ENCODE data around the gene GNB1L.

GNB1L gene

GRCh38 chr22:19760951-19761724 is 93.5 kb downstream of the GNB1L start:
- DNase-seq (ENCODE audit: low spot score), result no peak

- no peak for DNase-seq (ENCODE audit: low spot score)
Measured at GRCh38 chr22:19760058-19760950, 94.4 kb downstream of the GNB1L start, which contains the start of gene TBX1. TBX1 (plus strand) TSS chr22:19760778; CDS start chr22:19760844, 66 bp downstream.

DNA sequence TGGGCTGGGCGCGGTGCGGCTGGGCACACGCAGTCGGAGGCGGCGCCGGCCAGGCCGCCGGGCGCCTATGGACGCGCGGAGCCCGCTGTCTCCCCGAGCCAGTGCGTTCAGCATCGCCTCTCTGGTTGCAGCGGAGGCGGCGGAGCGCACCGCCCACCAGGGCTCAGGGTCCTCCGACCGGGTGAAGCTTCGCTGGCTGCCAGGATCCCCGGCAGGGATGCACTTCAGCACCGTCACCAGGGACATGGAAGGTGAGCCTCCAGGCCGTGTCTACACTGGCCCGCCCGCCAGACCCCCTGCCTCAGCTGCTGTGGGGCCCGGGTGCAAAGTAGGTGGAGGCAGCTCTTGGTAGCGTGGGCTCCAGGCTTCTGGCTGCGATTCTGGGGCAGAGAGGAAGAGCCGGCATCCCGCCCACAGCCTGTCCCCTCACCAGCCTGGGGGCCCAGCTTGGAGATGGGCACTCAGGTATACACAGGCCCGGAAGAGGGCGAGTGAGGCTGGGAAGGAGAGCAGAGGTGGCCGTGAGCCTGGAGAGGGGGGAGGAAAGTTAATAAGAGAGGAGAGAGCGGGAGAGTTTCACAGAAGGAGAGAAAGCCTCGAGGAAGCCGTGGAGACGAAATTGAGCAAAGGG is 95.1 kb downstream of the GNB1L start:
- no peak for DNase-seq (ENCODE audit: low spot score)

DNA sequence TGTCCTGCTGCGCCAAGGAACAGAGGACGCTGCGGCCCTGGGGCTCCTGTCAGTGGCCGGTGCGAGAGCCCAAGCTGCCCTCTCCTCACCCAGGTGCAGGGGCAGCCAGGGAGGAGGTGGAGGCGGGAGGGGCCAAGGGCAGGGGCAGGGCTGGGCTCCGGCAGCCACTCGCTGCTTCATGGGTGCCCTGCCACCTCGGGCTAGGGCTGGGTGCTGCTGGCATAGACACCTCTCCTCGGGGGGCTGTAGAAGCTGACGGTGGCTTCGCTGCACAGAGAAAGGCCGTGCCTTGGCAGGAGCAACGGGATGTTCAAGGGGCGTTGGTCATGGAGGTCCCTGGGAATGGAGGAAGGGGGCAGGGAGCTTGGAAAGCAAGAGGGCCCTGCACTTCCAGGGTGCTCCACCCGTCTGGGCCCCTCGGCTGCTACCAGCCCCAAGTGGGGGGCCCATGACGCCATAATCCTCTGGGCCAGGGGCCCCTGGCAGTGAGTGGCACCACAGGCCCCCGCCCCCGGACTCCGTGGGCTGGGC is 95.7 kb downstream of the GNB1L start:
- no peak for DNase-seq (ENCODE audit: low spot score)

DNA sequence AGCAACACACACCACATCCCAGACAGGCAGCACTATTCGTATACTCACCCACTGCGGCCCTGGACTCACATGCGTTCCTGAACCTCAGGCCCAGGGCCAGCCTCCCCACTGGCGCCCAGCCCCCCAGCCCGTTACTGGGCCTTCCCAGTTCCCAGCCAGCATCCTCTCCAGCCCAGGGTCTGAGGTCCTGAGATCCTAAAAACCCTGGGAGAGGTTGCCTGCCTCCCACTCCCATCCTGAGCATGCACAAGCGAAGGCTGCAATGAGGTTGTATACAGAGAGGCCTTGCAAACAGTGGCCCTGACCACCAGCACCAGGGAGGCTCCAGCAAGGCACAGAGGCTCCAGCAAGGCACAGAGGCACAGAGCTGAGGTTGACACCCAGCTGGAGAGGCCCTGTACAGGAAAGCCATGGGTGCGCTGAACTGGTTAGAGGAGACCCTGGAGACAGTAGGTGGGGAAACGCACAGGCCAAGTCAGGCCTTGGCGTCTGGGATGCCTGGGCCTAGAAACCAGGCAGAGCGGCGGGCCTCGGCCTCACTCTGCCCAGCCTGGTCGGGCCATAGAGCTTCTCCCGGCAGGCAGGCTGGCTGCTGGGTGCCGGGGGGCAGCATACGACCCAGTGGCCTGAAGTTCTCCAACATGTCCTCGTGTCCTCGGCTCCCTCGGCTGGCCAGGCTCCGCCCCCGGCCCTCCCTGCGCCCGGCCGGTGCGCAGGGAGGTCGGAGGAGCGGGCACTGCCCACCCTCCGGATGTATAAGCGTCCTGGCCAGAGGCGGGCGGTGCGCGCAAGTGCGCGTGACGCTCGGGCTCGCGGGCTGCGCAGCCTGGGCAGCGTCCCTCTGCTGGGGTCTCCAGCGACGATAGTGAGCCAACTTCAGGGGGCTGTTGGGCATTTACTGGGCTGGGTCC is 96.4 kb downstream of the GNB1L start:
- peak; percentile 38 for DNase-seq (ENCODE audit: low spot score)

DNA sequence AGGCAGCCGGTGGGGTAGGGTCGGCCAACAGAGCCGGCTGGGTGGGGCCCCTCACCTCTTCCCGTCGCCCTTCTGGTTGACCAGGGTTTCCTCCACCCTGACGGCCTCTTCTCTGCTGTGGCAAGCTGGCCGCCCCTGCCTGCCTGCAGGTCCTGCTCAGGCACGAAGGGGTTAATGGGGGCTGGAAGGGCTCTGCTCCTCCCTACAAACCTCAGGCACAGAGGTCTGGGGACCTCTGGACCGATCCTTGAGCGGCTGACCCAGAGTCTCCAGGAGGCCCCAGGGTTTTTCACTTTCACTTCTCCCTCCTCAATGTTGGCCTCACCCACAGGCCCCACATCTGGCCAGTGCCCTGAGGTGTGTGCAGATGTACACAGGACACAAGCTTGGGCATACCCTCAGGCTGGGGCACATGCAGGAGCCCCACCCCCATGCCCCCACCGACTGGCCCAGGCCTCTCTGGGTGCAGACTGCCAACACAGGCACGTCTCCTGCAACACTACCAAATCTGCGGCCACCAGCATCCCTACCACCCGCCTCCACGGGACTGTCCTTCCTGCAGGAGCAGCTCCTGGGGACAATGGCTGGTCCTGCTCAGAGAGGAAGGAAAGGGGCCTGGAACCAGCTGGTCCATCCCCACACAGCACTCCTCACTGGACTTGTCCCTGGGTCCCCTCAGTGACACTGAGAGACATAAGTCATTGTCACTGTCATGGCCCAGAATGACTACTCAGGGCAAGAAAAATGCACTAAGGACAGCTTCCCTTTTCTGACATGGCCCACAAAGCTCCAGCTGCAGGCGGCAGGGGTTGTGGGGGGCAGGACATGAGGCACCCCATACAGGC is 97.3 kb downstream of the GNB1L start:
- DNase-seq (ENCODE audit: low spot score), result peak; percentile 59

GRCh38 chr22:19756288-19757128 is 98.2 kb downstream of the GNB1L start:
- peak; percentile 47 for DNase-seq (ENCODE audit: low spot score)

DNA sequence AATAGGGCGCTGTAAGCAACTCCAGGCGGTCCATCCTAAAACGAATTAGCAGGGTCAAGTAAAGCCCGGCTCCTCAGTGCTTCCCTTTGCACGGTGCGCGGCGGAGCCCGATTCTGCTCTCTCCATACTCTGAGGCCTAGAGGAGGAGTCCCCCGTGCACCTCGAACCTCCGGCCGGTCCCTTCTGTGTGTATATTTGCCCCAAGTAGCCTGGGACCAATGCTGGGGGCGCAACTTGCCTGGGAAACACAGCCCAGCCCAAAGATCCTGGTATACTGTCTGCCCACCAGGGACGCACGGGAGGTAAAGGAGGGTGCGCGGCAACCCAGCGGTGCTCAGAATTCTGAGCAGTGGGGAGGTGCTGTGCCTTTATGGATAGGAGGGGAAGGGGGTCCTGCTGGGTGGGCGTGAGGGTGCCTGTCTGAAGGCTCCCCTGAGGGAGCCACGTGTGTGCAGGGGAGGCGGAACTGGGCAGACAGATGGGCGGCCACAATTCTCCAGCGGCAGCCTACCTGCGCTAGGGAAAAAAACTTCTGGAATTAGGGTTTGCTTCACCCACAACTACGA is 98.9 kb downstream of the GNB1L start:
- DNase-seq (ENCODE audit: low spot score), result peak; percentile 45

DNA sequence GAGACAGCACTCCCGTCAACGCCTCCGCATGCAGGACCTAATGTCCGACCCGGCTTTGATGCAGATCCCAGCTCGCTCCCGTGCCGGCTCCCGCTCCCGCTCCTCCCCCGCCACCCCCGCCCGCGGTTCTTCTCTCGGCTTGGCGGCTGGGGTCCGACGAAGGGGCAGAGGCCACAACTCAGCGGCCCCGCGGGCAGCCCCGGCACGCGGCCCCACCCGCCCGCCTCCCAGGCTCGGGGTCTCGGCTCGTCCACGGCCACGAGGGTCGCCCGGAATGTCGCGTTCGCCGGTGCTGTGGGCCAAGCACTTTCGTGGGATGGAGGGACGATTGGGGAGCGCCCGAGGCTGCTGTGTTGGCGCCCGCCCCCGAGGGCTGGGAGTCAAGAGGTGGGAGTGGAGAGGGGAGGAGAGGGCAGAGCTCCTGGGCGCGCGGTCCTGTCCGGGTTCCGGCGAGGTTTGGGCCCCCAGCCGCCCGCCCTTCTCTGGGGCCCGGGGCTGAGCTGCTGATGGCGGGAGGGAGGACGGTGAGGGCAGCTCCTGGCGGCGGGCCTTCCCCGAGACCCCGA is 99.4 kb downstream of the GNB1L start:
- DNase-seq (ENCODE audit: low spot score), result no peak

- no peak for DNase-seq (ENCODE audit: low spot score)
Measured at GRCh38 chr22:19754701-19755144, 100.0 kb downstream of the GNB1L start.

DNA sequence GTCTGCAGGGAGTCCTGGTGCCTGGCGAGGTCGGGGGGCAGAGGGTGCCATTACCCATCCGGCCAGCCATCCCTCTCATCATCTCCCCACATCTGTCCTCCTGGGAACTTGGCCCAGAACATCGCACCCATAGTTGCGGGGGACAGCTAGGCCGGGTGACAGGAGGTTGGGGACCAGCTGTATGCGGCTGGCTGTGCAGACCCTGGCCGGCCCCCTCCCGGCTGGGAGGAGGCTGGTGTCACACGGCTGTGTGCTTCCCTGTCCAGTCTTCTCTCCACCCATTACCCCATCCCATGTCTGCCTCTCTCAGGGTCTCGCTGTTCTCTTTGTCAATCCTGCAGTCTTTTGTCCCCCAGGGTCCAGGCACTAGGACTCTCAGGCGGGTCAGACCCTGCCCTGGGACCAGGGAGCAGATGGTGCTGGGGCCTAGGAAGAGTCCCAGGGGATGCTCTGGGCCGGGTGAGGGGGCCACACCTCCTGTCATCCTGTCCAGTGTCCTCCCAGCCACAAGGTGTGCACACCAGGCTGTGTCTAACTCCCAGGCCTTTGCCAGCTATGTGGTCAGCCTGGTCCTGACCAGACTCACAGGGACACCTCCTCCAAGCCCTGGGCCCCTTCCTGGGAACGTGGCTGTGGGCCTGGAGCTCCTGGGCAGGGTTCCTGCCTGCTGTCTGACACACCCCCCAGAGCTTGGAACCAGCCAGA is 100.5 kb downstream of the GNB1L start:
- no peak for DNase-seq (ENCODE audit: low spot score)

DNA sequence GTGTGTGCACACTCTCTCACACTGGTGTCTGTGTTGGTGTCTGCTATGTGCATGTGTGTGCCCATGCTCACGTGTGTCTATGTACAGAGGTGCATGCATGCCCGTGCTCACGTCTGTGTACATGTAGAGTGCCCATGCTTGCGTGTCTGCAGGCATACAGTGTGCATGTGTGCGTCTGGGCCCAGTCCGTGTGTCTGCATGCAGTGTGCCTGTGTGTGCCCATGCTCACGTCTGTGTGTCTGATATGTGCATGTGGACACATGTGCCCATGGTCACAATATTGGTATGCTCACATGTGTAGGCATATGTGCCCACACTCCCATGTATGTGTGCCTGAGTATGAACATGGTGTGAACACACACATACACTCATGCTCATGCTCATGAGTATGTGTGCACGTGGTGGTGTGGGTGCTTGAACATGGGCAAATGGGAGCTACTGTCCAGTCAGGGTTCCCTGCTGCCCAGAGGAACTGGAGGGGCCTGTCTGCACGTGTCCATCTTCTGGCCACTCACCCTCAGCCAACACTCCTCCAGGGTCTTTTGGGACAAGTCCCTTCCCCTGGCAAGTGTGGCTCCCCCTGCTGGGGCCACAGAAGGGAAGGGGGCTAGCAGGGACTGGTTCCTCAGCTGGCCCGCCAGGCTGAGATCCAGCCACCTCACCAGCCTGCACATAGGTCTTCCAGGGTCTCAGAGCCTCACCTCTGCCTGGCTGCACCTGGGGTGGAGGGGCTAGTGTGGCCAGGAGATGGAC is 101.4 kb downstream of the GNB1L start:
- no peak for DNase-seq (ENCODE audit: low spot score)

DNA sequence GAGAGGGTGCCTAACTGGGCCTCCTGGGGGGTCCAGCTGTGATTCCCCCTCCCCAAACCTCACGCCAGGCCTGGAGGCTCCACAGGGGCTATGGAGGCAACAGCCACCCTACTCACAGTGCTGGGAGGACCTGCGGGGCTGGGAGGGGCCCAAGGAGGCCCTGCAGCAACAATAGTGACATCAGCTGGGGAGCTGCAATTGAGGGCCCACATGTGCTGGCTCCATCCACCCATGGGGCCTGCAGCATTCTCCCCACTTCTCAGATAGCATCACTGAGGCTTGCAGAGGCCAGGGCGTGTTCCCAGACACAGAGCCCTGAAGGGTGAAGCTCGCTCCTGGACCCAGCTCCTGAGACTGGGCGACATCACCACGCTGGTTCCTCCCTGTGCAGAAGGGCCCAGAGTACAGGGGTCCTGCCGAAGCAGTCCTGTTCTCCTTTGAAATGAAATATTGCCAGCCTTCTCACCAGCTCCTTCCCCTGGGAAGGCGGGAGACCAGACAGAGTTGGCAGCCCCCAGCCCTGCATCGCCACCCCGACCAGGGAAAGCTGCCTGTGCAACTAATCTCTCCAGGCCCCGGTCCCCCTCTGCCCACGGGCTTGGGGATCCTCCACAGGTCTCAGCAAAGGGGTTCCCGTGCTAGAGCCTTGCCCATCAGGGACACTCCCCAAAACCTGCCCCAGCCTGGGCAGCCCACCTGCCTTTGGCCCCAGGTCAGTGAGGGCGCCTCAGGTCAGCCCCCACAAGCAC is 103.0 kb downstream of the GNB1L start:
- DNase-seq (ENCODE audit: low spot score), result no peak

- DNase-seq (ENCODE audit: low spot score), result peak; percentile 77
Measured at GRCh38 chr22:19750507-19751490, 103.9 kb downstream of the GNB1L start.

DNA sequence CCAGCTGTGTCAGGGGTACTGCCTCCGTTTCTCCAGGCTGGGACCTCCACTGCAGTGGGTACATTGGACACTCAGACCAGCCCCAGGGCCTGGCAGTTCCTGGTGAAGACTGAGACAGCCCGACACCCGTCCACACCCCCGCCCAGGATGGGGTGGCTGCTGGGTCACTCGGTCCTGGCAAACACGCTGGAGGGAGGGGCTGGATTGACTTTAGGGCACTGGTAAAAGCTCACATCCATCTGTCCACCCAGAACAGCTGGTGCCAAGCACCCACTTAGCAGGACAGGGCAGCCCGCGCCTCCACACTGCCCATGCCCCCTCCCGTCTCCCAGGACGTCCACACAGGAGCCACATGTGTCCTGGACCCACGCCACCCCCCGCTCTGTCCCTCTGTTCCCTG is 104.8 kb downstream of the GNB1L start:
- no peak for DNase-seq (ENCODE audit: low spot score)

Data from AG08396 (cell line).